HG03432 (cell line): ENCODE results near the gene PRR11.
"Not testable (repeated sequence)": the region's sequence is repeated elsewhere in the genome, so short reads cannot be mapped to it uniquely, and the experiment has no call there.

ENCODE experiments used
- ATAC-seq: cut with Tn5 transposase; IDR thresholded peaks from one replicate; pipeline ENCODE4 v1.9.1; 2021; ENCODE audit warnings: mild to moderate bottlenecking, moderate library complexity; ENCODE audit not compliant: unreplicated experiment

PRR11 gene

DNA sequence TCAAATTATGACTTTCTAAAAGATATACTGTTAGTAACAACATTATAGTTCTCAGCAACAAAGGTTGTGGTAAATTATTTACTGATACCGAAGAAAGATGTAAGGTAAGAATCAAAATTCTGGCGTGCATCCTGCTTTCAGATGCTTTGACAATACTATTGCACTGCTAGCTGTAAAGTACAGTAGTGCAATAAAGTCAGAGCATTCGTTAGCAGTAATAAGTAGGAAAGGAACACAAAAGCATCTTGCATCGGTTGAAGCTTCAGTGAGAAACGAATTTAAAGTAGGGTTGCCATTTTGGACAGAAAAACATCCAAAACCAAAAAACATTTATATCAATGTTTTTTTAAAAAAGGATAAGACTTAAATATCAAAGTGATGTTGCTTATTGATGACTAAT is 4.5 kb upstream of the PRR11 start:
- ATAC-seq: no peak

DNA sequence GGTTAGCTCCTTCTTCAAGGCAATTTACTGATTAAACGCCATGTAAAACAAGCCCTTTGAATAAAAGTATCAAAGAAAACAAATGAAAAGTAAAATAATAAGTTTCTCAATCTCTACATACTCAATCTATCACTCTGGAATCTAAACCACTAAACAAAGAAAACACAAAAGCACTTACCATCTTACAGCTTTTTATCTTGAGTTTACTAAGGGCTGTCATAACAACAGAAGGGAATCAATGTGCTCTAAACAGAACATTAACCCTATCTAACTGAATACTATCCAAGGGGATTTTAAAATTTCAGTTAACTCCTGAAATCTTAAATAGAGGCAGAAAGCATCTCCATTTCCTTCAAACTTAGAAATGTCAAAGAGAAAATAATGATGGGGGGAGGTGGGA is 4.0 kb upstream of the PRR11 start:
- no peak for ATAC-seq

DNA sequence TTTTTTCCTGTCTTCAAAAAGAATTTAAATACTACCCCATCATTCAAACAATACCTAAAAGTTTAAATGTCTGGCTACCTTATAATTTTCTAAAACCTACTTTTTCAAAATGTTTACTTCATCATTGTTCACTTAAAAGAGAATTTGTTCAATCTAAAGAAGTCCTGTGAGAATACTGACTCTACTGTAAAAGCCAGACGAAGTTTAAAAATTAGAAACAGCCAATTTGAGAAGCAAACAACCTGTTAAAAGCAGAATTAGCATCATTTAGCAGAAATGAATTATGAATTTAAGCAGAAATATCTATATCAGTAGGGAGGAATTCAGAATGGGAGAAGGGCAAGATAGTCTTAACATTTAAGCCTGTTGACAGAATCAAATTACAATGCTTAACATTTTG is 2.6 kb upstream of the PRR11 start:
- no peak for ATAC-seq

DNA sequence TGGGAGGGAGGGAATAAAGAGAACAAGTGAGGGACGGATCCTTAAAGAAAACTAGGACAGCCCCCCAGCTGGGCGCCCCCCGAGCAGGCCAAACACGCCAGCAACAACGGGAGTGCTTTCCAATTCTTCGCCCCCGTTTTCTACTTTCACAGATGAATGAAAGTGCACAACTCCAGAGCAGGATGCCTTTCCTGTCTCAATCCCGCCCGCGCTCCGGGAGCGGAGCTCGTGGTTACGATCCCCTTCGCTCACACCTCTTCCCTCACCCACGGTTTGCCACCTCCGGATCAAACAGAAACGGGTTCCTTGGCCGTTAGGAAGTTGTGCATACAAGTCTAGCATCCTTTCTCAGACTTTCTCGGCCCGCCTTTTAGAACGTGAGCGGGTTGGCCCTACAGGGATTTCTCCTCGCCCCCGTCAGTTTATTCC is 1.2 kb upstream of the PRR11 start:
- no peak for ATAC-seq

DNA sequence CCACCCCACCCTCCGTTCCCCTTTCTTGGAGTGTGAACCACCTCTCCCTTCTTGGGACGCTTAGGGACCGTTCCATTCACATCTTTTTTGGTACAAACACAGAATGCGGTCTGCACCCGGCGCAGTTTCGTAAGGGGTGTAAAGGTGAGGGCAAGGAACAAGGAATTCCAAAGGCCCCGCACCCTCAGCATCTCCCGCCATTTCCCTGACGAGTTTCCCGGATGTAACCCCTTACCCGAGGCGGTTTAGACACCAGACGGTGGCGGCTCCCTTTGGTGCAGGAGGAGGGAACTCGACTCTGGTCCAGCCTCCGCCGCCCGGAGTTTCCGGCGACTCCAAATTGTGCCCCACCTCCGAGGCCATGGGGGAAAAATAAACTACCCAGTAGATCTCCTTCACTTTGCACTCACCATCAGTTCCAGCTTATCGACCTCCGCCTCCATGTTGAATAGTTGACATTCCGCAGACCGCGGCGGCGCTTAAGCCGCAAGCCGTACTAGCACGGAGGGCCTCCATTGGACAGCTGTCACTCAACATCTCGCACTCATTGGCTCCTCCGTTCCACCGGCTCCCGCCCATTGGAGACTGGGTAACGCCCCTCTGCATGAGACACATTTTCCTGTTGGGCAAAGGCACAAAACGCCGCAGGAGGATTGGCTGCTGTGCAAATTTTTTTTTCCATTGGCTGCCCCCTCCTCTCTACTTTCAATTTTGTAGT is 666 bp upstream of the PRR11 start, which contains the start of gene SKA2:
Gene SKA2, minus strand, starts transcription at position 466 of the 718 bp plus-strand sequence. Its CDS starts 23 bp downstream, at position 443.
- peak; percentile 84 for ATAC-seq

DNA sequence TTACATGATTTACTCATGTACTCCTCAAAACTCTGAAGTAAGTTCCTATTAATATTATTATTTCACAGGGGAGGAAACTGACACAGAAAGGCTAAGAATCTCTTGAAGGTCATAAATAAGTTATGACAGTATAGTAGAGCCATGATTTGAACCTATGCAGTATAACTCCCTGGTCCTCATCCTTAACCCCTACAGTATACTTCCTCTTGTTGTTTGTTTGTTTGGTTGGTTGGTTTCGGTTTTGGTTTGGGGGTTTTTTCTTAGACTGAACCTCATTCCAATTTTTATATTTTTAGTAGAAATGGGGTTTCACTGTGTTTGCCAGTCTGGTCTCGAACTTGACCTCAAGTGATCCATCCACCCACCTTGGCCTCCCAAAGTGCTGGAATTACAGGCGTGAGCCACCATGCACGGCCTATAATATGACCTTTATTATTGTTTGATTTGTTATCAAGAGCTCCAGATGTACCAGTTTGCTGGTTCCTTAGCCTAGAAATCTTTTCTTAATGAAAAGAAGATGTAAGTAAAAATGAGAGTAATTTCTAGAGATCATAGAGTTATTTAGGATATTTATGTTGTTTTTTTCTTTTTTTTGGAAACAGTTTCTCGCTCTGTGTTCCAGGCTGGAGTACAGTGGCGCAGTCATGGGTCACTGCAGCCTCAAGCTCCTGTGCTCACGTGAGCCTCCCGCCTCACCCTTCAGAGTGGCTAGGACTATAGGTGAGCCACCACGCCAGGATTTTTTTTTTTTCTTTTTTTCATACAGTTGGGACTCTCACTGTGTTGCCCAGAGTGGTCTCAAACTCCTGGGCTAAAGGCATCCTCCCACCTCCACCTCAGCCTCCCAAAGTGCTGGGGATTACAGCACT is 4.8 kb downstream of the PRR11 start:
- no peak for ATAC-seq

DNA sequence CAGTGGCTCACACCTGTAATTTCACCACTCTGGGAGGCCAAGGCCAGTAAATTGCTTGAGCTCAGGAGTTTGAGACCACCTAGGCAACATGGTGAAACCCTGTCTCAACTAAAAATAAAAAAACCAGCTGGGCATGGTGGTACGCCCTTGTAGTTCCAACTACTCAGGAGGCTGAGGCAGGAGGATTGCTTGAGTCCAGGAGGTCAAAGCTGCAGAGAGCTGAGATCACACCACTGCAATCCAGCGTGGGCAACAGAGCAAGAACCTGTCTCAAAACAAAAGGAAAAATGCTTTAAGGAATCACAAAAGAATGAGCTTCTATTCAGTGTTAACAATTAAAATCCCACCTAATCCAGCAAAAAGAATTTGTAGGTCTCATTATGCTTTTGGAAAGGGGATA is 5.9 kb downstream of the PRR11 start:
- ATAC-seq: no peak

DNA sequence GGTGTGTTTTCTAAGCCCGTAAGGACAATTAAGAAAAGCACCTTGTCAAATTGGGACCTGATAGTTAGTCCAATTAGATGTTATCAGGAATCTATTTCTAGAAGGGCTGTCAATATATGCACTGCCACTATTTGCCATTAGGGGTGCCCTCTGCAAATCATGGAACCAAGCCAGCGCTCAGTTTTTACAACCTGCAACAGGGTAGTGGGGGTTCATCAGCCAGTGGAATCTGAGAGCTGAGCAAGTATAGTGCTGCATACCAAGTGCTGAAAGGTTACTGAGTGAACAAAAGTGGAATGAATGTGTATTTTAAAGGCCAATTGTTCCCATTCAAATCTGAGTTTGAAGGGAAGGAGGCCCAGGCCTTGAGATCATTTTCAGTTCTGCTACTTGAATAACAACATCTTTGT is 10.4 kb downstream of the PRR11 start:
- peak; percentile 53 for ATAC-seq

DNA sequence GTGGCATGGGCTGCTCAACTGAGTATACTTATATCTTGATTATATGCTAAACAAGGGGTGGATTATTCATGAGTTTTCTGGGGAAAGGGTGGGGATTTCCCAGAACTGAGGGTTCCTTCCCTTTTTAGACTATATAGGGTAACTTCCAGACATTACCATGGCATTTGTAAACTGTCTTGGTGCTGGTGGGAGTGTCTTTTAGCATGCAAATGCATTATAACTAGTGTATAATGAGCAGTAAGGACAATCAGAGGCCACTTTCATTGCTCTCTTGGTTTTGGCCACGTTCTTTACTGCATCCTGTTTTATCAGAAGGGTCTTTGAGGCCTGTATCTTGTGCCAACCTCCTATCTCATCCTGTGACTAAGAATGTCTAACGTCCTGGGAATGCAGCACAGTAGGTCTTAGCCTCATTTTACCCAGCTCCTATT is 12.0 kb downstream of the PRR11 start:
- ATAC-seq: no peak

DNA sequence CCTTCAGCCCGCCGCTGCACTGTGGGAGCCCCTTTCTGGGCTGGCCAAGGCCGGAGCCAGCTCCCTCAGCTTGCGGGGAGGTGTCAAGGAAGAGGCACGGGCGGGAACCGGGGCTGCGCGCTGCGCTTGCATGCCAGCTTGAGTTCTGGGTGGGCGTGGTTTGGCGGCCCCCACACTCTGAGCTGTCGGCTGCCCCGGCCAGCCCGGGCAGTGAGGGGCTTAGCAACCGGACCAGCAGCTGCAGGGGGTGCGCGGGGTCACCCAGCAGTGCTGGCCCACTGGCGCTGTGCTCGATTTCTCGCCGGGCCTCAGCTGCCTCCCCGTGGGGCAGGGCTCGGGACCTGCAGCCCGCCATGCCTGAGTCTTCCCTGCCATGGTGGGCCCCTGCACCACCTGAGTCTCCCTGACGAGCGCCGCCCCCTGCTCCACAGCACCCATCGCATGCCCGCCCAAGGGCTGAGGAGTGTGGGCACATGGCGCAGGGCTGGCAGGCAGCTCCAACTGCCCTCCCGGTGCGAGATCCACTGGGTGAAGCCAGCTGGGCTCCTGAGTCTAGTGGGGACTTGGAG is 17.0 kb downstream of the PRR11 start:
- ATAC-seq: no peak

DNA sequence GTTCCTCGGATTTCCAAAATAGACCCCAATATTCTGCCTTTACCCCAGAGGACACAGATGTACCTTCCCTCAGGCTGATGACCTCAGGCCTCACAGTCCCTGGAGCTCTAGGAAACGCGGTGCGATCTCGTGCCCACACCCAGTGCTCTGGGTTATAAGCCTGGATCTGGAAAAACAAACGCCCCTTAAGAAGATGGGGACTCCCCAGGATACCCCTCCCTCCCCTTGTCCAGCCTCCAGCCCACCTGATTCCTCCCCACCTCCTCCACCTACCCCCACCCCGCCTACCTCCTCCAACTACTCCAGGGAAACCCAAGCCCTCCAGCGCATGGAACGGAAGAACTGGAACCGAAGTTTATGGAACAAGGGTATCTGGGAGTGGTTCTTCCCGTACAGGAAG is 19.1 kb downstream of the PRR11 start:
- no peak for ATAC-seq

DNA sequence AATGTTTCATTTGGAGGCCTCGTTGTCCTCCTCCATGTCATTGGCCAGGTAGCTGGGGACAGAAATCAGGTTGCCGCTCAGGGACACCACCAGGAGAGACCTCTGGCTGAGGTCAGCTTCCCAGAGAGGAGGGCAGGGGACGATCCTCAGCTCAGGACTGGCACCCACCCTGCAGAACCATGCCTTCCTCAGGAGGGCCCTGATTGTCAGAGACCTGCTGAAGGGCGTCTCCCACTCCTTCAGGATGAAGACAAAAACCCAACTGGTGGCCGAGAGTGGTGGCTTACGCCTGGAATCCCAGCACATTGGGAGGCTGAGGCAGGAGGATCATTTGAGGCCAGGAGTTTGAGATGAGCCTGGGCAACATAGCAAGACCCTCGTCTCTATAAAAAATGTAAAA is 19.5 kb downstream of the PRR11 start:
- no peak for ATAC-seq

DNA sequence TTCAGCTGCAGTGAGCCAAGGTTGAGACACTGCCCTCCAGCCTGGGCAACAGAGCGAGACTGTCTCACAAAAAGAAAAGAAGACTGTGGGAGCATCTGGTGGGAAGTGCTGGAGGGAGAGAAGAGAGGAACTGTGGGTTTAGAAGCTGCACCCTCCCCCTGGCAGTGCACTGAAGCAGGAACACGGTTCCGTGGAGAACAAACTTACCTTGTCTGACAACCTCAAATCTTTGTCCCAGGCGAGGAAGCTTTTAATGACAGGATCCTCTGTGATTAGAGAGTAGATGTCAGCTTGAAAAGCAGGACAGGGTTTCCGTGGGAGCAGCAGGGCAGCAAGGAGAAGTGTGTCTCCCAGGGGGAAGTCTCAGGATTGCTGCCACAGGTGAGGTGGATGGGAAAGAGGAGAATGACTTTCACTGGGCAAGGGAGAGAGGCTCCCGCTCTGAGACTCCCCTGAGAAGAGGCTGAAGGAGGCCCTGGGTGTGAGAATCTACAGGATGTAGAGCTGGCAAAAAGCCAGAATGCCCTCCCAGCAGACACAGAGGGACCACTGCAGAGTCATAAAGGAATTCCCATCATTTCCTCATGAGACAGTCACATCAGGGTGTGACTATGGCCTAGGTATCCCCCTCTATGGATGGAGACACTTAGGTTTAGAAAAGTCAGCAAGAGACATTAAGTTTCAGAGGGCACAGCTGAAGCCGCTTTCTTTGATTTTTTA is 22.9 kb downstream of the PRR11 start:
- no peak for ATAC-seq

DNA sequence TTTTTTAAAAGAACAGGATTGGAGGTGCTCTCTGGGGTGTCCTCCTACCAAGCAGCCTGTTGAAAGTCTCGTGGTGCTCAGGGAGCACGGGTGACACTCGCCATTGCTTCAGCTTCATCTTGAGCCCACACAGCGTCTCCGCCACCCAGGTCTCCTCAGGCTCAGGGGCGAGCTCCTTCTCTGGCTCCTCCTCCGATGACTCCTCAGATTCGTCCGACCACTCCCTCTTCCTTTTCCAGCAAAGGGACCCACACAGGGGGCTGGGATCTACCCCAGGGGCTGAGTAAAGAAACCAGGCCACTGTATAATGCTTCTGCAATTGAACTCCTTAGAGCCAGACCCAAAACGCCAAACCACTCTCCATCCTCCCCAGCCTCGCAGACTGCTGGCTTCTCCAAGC is 24.1 kb downstream of the PRR11 start:
- not testable (repeated sequence) for ATAC-seq

DNA sequence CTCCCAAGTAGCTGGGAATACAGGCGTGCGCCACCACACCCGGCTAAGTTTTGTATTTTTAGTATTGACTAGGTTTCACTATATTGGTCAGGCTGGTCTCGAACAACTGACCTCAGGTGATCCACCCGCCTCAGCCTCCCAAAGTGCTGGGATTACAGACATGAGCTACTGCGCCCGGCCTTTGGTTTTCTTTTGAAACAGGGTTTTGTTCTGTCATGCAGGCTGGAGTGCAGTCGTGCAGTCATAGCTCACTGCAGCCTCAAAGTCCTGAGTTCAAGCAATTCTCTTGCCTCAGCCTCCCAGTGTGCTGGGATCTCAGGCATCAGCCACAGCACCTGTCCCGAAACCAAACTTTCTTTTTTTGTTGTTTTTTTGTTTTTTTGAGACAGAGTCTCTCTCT is 25.1 kb downstream of the PRR11 start:
- ATAC-seq: no peak

DNA sequence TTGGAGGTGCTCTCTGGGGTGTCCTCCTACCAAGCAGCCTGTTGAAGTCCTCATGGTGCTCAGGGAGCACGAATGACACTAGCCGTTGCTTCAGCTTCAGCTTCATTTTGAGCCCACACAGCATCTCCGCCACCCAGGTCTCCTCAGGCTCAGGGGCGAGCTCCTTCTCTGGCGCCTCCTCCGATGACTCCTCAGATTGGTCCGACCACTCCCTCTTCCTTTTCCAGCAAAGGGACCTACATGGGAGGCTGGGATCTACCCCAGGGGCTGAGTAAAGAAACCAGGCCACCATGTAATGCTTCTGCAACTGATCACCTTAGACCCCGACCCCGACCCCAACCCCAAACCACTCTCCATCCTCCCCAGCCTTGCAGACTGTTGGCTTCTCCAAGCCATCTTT is 25.9 kb downstream of the PRR11 start:
- ATAC-seq: no peak

DNA sequence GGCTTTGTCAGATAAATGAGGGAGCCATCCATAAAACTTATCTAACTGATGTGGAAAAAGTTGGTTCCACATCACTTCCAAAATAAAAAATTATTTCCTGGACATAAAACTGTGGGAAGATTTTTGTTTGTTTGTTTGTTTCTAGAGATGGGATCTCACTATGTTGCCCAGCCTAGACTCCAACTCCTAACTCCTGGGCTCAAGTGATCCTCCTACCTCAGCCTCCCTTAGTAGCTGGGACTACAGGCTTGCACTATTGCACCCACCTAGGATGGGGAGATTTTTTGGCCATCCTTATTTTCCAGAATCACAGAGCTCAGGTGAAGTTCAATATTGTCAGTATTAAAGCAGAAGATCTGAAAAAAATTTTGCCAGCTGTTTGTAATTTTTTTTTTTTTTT is 30.5 kb downstream of the PRR11 start:
- no peak for ATAC-seq

DNA sequence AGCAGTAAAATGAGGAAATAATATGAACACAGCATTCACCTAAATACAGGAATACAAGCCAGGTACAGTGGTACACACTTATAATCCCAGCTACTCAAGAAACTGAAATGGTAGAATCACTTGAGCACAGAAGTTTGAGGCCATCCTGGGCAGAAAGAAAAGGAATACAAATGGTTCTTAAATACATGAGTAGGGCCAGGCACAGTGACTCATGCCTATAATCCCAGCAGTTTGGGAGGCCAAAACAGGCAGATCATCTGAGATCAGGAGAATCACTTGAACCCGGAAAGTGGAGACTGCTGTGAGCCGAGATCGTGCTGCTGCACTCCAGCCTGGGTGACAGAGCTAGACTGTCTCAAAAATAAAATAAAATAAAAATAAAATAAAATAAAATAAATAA is 31.3 kb downstream of the PRR11 start:
- ATAC-seq: no peak

DNA sequence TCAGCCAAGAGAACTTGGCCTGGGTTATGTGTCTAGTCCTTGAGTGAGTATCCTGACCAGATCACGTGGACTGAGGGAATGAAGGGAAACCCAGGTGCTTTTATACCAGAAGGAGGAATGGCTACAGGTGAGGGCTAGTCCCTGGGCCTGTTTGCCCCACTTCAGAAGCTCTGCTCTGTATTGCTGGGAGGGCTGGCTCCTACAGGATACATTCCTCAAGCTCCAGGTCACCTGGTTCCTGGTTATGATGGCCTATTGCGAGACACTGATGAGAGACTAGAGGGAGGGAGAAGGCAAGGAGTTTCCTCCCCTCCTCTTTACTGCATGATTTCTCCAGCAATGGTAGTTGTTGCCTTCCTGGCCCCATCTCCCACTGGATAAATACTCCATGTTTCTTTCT is 35.3 kb downstream of the PRR11 start:
- no peak for ATAC-seq

DNA sequence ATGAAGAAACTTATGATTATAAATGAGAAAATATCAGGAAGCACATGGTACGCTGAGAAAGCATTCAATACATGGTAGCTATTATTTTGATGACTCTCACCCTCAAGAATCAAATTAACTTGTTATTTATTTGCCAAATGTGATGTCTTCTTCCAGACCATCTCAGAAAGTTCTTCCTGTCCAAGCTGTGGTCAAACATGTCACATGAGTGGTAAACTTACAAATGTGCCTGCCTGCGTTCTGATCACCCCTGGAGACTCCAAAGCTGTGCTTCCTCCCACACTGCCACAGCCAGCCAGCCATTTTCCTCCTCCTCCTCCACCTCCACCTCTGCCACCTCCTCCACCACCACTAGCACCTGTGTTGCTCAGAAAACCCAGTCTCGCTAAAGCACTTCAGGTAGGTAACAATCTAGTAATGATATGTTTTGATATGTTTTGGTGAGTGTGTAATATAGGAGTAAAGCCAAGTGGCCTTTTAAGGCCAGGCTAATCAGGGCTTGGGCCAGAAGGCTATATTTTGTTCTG is 37.9 kb downstream of the PRR11 start:
- no peak for ATAC-seq

DNA sequence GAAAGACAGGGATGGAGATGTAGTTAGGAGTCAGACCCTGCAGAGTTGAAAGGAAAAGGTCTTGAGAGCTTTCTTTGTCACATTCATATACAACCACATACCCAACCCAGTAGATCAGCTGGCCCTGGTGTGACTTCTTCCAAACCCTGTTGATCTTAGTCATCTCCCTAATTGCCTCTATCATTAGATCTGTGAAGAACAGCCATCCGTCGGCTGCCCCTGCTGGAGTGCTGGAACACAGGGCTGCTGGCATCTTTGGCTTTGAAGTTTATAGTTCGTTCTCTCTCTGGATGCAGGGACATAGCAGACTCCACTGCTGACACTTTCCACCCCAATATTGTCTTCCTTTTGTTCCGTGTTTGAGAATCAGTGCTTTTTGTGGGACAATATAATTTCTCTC is 43.9 kb downstream of the PRR11 start:
- no peak for ATAC-seq
